Measurements from ENCODE around the gene ORM2.

DNA sequence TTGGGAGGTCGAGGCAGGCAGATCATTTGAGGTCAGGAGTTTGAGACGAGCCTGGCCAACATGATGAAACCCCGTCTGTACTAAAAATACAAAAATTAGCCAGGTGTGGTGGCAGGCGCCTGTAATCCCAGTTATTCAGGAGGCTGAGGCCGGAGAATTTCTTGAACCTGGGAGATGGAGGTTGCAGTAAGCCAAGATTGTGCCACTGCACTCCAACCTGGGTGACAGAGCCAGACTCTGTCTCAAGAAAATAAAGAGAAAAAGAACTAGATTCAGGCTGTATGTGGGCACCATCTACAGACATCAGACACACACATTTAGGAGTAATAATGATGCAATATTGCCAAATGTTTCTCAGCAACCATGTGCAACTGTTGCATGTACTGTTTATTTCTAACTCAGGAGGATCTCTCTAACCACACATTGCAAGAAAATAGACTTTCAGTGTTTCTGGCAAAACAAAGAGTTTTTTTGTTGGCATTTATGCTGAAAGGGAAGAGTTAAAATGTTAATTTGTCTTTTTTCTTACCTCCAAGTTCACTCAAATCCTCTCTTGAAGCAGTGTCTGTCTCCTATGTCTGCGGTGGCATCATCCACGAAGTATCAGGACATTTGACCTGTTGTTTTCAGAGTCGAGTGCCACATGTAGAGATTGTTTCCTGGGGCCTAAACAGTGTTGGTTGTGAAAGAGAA is 11.9 kb upstream of the ORM2 start:
- TF ChIP-seq, protein P1, sequence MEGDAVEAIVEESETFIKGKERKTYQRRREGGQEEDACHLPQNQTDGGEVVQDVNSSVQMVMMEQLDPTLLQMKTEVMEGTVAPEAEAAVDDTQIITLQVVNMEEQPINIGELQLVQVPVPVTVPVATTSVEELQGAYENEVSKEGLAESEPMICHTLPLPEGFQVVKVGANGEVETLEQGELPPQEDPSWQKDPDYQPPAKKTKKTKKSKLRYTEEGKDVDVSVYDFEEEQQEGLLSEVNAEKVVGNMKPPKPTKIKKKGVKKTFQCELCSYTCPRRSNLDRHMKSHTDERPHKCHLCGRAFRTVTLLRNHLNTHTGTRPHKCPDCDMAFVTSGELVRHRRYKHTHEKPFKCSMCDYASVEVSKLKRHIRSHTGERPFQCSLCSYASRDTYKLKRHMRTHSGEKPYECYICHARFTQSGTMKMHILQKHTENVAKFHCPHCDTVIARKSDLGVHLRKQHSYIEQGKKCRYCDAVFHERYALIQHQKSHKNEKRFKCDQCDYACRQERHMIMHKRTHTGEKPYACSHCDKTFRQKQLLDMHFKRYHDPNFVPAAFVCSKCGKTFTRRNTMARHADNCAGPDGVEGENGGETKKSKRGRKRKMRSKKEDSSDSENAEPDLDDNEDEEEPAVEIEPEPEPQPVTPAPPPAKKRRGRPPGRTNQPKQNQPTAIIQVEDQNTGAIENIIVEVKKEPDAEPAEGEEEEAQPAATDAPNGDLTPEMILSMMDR (IDR thresholded peaks at IDR 0.05; ENCODE audit: low read depth, low read length, poor library complexity, severe bottlenecking) = no peak
- no peak for TF ChIP-seq EZH2phosphoT487 (IDR thresholded peaks at IDR 0.05; ENCODE audit: borderline replicate concordance, low read length)

Measured in DOHH2 (cell line).